ENCODE results near the gene SARS2.
"Not testable (repeated sequence)": the region's sequence is repeated elsewhere in the genome, so short reads cannot be mapped to it uniquely, and the experiment has no call there.

Gene SARS2

GRCh38 chr19:38875656-38876395, 54.7 kb downstream of the SARS2 start:
- H3K27me3 ChIP-seq (ENCODE audit: control insufficient read depth in 1 of 2, insufficient read depth in 2 of 2, low read length in 2 of 2), result no peaks in the 10 kb centered on the region
- H3K4me1 ChIP-seq (ENCODE audit: control insufficient read depth, insufficient read depth, low read length), result no peaks in the 10 kb centered on the region
- H3K9me3 ChIP-seq (ENCODE audit: control insufficient read depth in 2 of 2, low read length in 2 of 2), result no peaks in the 10 kb centered on the region
- H3K9ac ChIP-seq (ENCODE audit: low read length in 2 of 2), result no peak overlapping the region
- no peak overlapping the region for H3K4me3 ChIP-seq (ENCODE audit: low read length in 2 of 2)
- H3K36me3 ChIP-seq (ENCODE audit: control insufficient read depth in 2 of 2, insufficient read depth in 2 of 2, low read length in 2 of 2), result peaks cover 0 to 4% of the 10 kb centered on the region in 2 donors
- no peak overlapping the region for H3K27ac ChIP-seq (ENCODE audit: low read length)

DNA sequence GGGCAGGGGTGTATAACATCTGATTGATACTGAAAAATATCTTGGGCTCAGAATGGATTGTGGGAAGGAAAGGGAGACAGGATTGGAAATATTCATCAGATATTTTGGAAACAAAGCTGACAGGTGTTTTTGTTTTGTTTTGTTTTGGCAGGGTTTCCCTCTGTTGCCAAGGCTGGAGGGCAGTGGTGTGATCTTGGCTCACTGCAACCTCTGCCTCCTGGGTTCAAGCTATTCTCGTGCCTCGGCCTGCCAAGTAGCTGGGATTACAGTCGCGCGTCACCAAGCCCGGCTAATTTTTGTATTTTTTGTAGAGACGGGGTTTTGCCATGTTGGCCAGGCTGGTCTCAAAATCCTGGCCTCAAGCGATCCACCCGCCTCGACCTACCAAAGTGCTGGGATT, 57.2 kb downstream of the SARS2 start:
- H3K9ac ChIP-seq (ENCODE audit: low read length in 2 of 2); H3K27me3 ChIP-seq (ENCODE audit: control insufficient read depth in 1 of 2, insufficient read depth in 2 of 2, low read length in 2 of 2); H3K27ac ChIP-seq (ENCODE audit: low read length); H3K9me3 ChIP-seq (ENCODE audit: control insufficient read depth in 2 of 2, low read length in 2 of 2); H3K4me3 ChIP-seq (ENCODE audit: low read length in 2 of 2); H3K36me3 ChIP-seq (ENCODE audit: control insufficient read depth in 2 of 2, insufficient read depth in 2 of 2, low read length in 2 of 2): not testable (repeated sequence)
- H3K4me1 ChIP-seq (ENCODE audit: control insufficient read depth, insufficient read depth, low read length), result peaks cover 15% of the 10 kb centered on the region

GRCh38 chr19:38870612-38871011, 60.0 kb downstream of the SARS2 start:
- Histone ChIP-seq H3K27ac (ENCODE audit: low read length) (no peak overlapping the region), H3K9ac (ENCODE audit: low read length in 2 of 2) (no peak overlapping the region), H3K4me3 (ENCODE audit: low read length in 2 of 2) (peak overlapping the region in 1 of 2 donors; percentile 76)

GRCh38 chr19:38869836-38870607, 60.5 kb downstream of the SARS2 start:
- Histone ChIP-seq H3K9ac (ENCODE audit: low read length in 2 of 2) (peak overlapping the region; percentile 55), H3K36me3 (ENCODE audit: control insufficient read depth in 2 of 2, insufficient read depth in 2 of 2, low read length in 2 of 2) (no peaks in the 10 kb centered on the region), H3K4me3 (ENCODE audit: low read length in 2 of 2) (peak overlapping the region; percentile 76 to 87), H3K27ac (ENCODE audit: low read length) (no peak overlapping the region), H3K4me1 (ENCODE audit: control insufficient read depth, insufficient read depth, low read length) (peaks cover 15% of the 10 kb centered on the region), H3K9me3 (ENCODE audit: control insufficient read depth in 2 of 2, low read length in 2 of 2) (no peaks in the 10 kb centered on the region), H3K27me3 (ENCODE audit: control insufficient read depth in 1 of 2, insufficient read depth in 2 of 2, low read length in 2 of 2) (no peaks in the 10 kb centered on the region)

More at GRCh38 chr19:38870612-38871011, 60.0 kb downstream of the SARS2 start:
- Histone ChIP-seq H3K4me1 (ENCODE audit: control insufficient read depth, insufficient read depth, low read length) (peaks cover 15% of the 10 kb centered on the region), H3K9me3 (ENCODE audit: control insufficient read depth in 2 of 2, low read length in 2 of 2) (no peaks in the 10 kb centered on the region), H3K27me3 (ENCODE audit: control insufficient read depth in 1 of 2, insufficient read depth in 2 of 2, low read length in 2 of 2) (no peaks in the 10 kb centered on the region), H3K36me3 (ENCODE audit: control insufficient read depth in 2 of 2, insufficient read depth in 2 of 2, low read length in 2 of 2) (no peaks in the 10 kb centered on the region)

GRCh38 chr19:38869160-38869835, 61.3 kb downstream of the SARS2 start:
- Histone ChIP-seq H3K4me1 (ENCODE audit: control insufficient read depth, insufficient read depth, low read length) (peaks cover 15% of the 10 kb centered on the region), H3K27ac (ENCODE audit: low read length) (no peak overlapping the region), H3K36me3 (ENCODE audit: control insufficient read depth in 2 of 2, insufficient read depth in 2 of 2, low read length in 2 of 2) (no peaks in the 10 kb centered on the region), H3K9me3 (ENCODE audit: control insufficient read depth in 2 of 2, low read length in 2 of 2) (no peaks in the 10 kb centered on the region), H3K27me3 (ENCODE audit: control insufficient read depth in 1 of 2, insufficient read depth in 2 of 2, low read length in 2 of 2) (no peaks in the 10 kb centered on the region), H3K4me3 (ENCODE audit: low read length in 2 of 2) (peak overlapping the region; percentile 76 to 87), H3K9ac (ENCODE audit: low read length in 2 of 2) (peak overlapping the region; percentile 55 to 72)

DNA sequence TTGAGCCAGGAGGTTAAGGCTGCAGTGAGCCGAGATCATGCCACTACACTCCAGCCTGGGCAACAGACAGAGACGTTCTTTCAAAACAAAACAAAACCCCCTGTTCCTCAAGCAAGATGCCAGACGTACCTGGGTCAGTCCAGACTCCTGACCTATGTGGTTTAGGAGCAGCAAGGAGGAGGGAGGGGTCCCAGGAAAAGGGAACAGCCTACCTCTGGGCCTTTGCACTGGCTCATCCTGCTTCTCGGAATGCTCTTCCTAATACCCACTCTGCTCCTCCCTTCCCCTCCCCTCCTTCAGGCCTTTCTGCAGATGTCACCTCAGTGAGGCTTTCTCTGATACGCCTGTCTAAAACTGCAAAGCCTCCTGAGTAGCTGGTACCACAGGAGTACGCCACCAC, 62.0 kb downstream of the SARS2 start:
- H3K27ac ChIP-seq (ENCODE audit: low read length), result no peak overlapping the region
- no peaks in the 10 kb centered on the region for H3K9me3 ChIP-seq (ENCODE audit: control insufficient read depth in 2 of 2, low read length in 2 of 2)
- H3K36me3 ChIP-seq (ENCODE audit: control insufficient read depth in 2 of 2, insufficient read depth in 2 of 2, low read length in 2 of 2), result no peaks in the 10 kb centered on the region
- H3K27me3 ChIP-seq (ENCODE audit: control insufficient read depth in 1 of 2, insufficient read depth in 2 of 2, low read length in 2 of 2), result no peaks in the 10 kb centered on the region
- no peak overlapping the region for H3K4me3 ChIP-seq (ENCODE audit: low read length in 2 of 2)
- peaks cover 15% of the 10 kb centered on the region for H3K4me1 ChIP-seq (ENCODE audit: control insufficient read depth, insufficient read depth, low read length)
- no peak overlapping the region for H3K9ac ChIP-seq (ENCODE audit: low read length in 2 of 2)

- peaks cover 15% of the 10 kb centered on the region for H3K4me1 ChIP-seq (ENCODE audit: control insufficient read depth, insufficient read depth, low read length)
- no peaks in the 10 kb centered on the region for H3K27me3 ChIP-seq (ENCODE audit: control insufficient read depth in 1 of 2, insufficient read depth in 2 of 2, low read length in 2 of 2)
- H3K9ac ChIP-seq (ENCODE audit: low read length in 2 of 2), result no peak overlapping the region
- no peaks in the 10 kb centered on the region for H3K9me3 ChIP-seq (ENCODE audit: control insufficient read depth in 2 of 2, low read length in 2 of 2)
- no peak overlapping the region for H3K27ac ChIP-seq (ENCODE audit: low read length)
- H3K4me3 ChIP-seq (ENCODE audit: low read length in 2 of 2), result no peak overlapping the region
- no peaks in the 10 kb centered on the region for H3K36me3 ChIP-seq (ENCODE audit: control insufficient read depth in 2 of 2, insufficient read depth in 2 of 2, low read length in 2 of 2)
These were observed 63.3 kb downstream of the SARS2 start for GRCh38 chr19:38867171-38867780.
